ENCODE data around the gene TUBB6.

DNA sequence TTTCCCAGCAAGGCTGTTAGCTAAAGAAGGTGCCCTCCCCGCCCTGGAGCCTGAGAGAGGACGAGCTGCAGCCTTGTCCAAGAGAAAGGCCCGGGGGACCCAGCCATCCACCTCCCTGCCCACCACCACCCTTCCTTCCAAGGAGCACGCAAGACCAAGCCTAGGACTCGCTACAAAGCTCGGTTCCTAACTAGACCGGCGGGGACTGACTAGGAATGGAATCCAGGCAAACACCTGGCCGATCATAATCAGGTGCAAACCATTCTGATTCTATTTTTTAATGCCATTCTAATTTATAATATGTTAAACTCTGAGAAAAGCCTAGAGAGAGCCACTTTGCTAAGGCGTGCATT lies 19.7 kb upstream of the TUBB6 start:
- TF ChIP-seq POLR2A (IDR thresholded peaks at IDR 0.05): no peak
- TF ChIP-seq, protein P1, sequence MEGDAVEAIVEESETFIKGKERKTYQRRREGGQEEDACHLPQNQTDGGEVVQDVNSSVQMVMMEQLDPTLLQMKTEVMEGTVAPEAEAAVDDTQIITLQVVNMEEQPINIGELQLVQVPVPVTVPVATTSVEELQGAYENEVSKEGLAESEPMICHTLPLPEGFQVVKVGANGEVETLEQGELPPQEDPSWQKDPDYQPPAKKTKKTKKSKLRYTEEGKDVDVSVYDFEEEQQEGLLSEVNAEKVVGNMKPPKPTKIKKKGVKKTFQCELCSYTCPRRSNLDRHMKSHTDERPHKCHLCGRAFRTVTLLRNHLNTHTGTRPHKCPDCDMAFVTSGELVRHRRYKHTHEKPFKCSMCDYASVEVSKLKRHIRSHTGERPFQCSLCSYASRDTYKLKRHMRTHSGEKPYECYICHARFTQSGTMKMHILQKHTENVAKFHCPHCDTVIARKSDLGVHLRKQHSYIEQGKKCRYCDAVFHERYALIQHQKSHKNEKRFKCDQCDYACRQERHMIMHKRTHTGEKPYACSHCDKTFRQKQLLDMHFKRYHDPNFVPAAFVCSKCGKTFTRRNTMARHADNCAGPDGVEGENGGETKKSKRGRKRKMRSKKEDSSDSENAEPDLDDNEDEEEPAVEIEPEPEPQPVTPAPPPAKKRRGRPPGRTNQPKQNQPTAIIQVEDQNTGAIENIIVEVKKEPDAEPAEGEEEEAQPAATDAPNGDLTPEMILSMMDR (IDR thresholded peaks at IDR 0.05): no peak
